ENCODE data around the gene SLC2A8. TPM values are rescaled to one million over a fixed set of nuclear protein-coding genes. Genes with fewer than 3 reads are reported as not detected.

Gene SLC2A8
- total and polyA plus RNA-seq, 7 donors, result 7.2 to 68.7 (median 45.1) TPM

GRCh38 chr9:127402401-127403090, 5.6 kb downstream of the SLC2A8 start:
- H3K27ac ChIP-seq, result peak overlapping the region in 3 of 4 donors; percentile 13 to 59 (median 53)
- TF ChIP-seq POLR2A (IDR thresholded peaks at IDR 0.05) (no peak), EP300 (IDR thresholded peaks at IDR 0.05) (no peak), CTCF (IDR thresholded peaks at IDR 0.05) (no peak), POLR2AphosphoS5 (IDR thresholded peaks at IDR 0.05) (no peak)
- no peaks in the 10 kb centered on the region for H3K9me3 ChIP-seq
- peaks cover 17 to 78% (median 38%) of the 10 kb centered on the region in 4 donors for H3K36me3 ChIP-seq
- no peak overlapping the region for H3K4me3 ChIP-seq
- peaks cover 0 to 63% (median 40%) of the 10 kb centered on the region in 4 donors for H3K4me1 ChIP-seq
- WGBS, 2 donors, result 78 to 89% methylated on average over 18 of the region's 18 CpGs
- H3K27me3 ChIP-seq, result no peaks in the 10 kb centered on the region
- intact Hi-C loops (cut with DNase I), result no loop called here
- no peak for DNase-seq

- Histone ChIP-seq H3K4me3 (no peak overlapping the region), H3K9me3 (no peaks in the 10 kb centered on the region), H3K27ac (peak overlapping the region in 2 of 4 donors; percentile 53 to 59), H3K4me1 (peaks cover 0 to 59% (median 32%) of the 10 kb centered on the region in 4 donors), H3K27me3 (no peaks in the 10 kb centered on the region), H3K36me3 (peaks cover 17 to 89% (median 38%) of the 10 kb centered on the region in 4 donors)
- intact Hi-C loops (cut with DNase I), result no loop called here
- DNase-seq, result no peak
- 90 to 91% methylated on average over 22 of the region's 22 CpGs for WGBS, 2 donors
- TF ChIP-seq EP300 (IDR thresholded peaks at IDR 0.05), result no peak
- no peak for TF ChIP-seq CTCF (IDR thresholded peaks at IDR 0.05)
- TF ChIP-seq POLR2A (IDR thresholded peaks at IDR 0.05), result no peak
- TF ChIP-seq POLR2AphosphoS5 (IDR thresholded peaks at IDR 0.05), result no peak
Measured at GRCh38 chr9:127403507-127404192, 6.7 kb downstream of the SLC2A8 start.

GRCh38 chr9:127404631-127405030, 7.7 kb downstream of the SLC2A8 start:
- peak overlapping the region in 2 of 4 donors; percentile 3 to 28 for H3K27ac ChIP-seq
- peaks cover 0 to 49% (median 22%) of the 10 kb centered on the region in 4 donors for H3K4me1 ChIP-seq
- no peaks in the 10 kb centered on the region for H3K9me3 ChIP-seq
- WGBS, 2 donors, result 85 to 92% methylated on average over 23 of the region's 23 CpGs
- TF ChIP-seq POLR2AphosphoS5 (IDR thresholded peaks at IDR 0.05), result no peak
- no peak for TF ChIP-seq CTCF (IDR thresholded peaks at IDR 0.05)
- no peak for TF ChIP-seq EP300 (IDR thresholded peaks at IDR 0.05)
- no peak for TF ChIP-seq POLR2A (IDR thresholded peaks at IDR 0.05)
- intact Hi-C loops (cut with DNase I), result no loop called here
- no peak overlapping the region for H3K4me3 ChIP-seq
- no peaks in the 10 kb centered on the region for H3K27me3 ChIP-seq
- DNase-seq, result no peak
- H3K36me3 ChIP-seq, result peaks cover 17 to 89% (median 38%) of the 10 kb centered on the region in 4 donors

- H3K4me1 ChIP-seq, result peaks cover 0 to 40% (median 18%) of the 10 kb centered on the region in 4 donors
- intact Hi-C loops (cut with DNase I), result no loop called here
- no peaks in the 10 kb centered on the region for H3K9me3 ChIP-seq
- H3K27ac ChIP-seq, result peak overlapping the region in 2 of 4 donors; percentile 65 to 73
- peaks cover 17 to 80% (median 34%) of the 10 kb centered on the region in 4 donors for H3K36me3 ChIP-seq
- no peak for TF ChIP-seq CTCF (IDR thresholded peaks at IDR 0.05)
- no peak for TF ChIP-seq POLR2A (IDR thresholded peaks at IDR 0.05)
- no peak for TF ChIP-seq POLR2AphosphoS5 (IDR thresholded peaks at IDR 0.05)
- TF ChIP-seq EP300 (IDR thresholded peaks at IDR 0.05), result no peak
- H3K27me3 ChIP-seq, result no peaks in the 10 kb centered on the region
- no peak for DNase-seq
- WGBS, 2 donors, result 91 to 93% methylated on average over 20 of the region's 20 CpGs
- no peak overlapping the region for H3K4me3 ChIP-seq
Measured at GRCh38 chr9:127405344-127406125, 8.6 kb downstream of the SLC2A8 start.

Data from sigmoid colon (tissue), 7 donors.